B cell (primary cell): ENCODE data around the gene ZNF516. TPM values are rescaled to one million over a fixed set of nuclear protein-coding genes. Genes with fewer than 3 reads are reported as not detected.

ENCODE experiments used
- ATAC-seq: fragments of 200-7000 bp; cut with Tn5 transposase; one replicate; pipeline ENCODE4 v1.10.0; 2021; ENCODE audit warnings: low read depth, mild to moderate bottlenecking, moderate number of reproducible peaks, moderate library complexity
- CTCF ChIA-PET: fragments of 350-600 bp; sonication (Branson Sonifier 250); formaldehyde crosslinking; loops from one replicate; lab custom pipeline; 2021; ENCODE audit warnings: antibody characterized with exemption, inconsistent platforms; lab: Charles Lee
- POLR2A ChIA-PET: fragments of 350-600 bp; sonication (Branson Sonifier 250); formaldehyde crosslinking; loops from one replicate; lab custom pipeline; 2021; ENCODE audit warnings: antibody characterized with exemption; lab: Charles Lee
- DNase-seq: peaks from one replicate; pipeline ENCODE4 v3.0.0; 2013
- H2AFZ ChIP-seq: 2 replicates; pipeline ENCODE4 v1.6.1; 2012; ENCODE audit warnings: mild to moderate bottlenecking, low read depth, low read length; ENCODE audit not compliant: insufficient read depth, poor library complexity, severe bottlenecking
- H3K27ac ChIP-seq, 2 donors: 1 replicate in 1 of 2; 2 replicates in 1 of 2; pipeline ENCODE4 v1.5.1; 2012 to 2013; ENCODE audit warnings: low read length in 2 of 2, mild to moderate bottlenecking in 2 of 2, moderate library complexity in 1 of 2
- H3K27me3 ChIP-seq, 4 experiments: fragments of 200-600 bp in 1 of 4; sonication (generic) in 1 of 4; replicated peaks in 1 of 4; 1 replicate in 2 of 4; 2 replicates in 2 of 4; pipeline versions ENCODE4 v1.6.1 to v1.7.0; 2013 to 2016; ENCODE audit warnings: low read length in 3 of 4, mild to moderate bottlenecking in 2 of 4, mixed read lengths in 1 of 4, moderate library complexity in 1 of 4; ENCODE audit not compliant: insufficient read depth in 4 of 4, control insufficient read depth in 3 of 4; ENCODE audit errors: control extremely low read depth in 1 of 4
- H3K36me3 ChIP-seq, 2 experiments: replicated peaks in 1 of 2; 1 replicate in 1 of 2; 2 replicates in 1 of 2; pipeline versions ENCODE4 v1.6.1 to v1.7.1; 2013; ENCODE audit warnings: low read length in 1 of 2; ENCODE audit not compliant: insufficient read depth in 2 of 2, control insufficient read depth in 1 of 2; ENCODE audit errors: control extremely low read depth in 1 of 2, extremely low read depth in 1 of 2
- H3K4me1 ChIP-seq, 2 donors: fragments of 200-600 bp in 1 of 2; sonication (generic) in 1 of 2; 1 replicate in 1 of 2; 2 replicates in 1 of 2; pipeline versions ENCODE4 v1.5.1 to v1.6.1; 2013 to 2017; ENCODE audit warnings: low read length in 2 of 2; ENCODE audit not compliant: control insufficient read depth in 2 of 2, insufficient read depth in 2 of 2
- H3K4me2 ChIP-seq: replicated peaks from 2 replicates; pipeline ENCODE3; 2012; ENCODE audit warnings: mild to moderate bottlenecking, low read depth, low read length; ENCODE audit not compliant: poor library complexity, severe bottlenecking
- H3K4me3 ChIP-seq, 5 experiments: fragments of 200-600 bp in 1 of 5; sonication (generic) in 1 of 5; 1 replicate in 3 of 5; 2 replicates in 2 of 5; pipeline versions ENCODE4 v1.5.1 to v1.7.0; 2011 to 2016; ENCODE audit warnings: low read length in 4 of 5, mild to moderate bottlenecking in 4 of 5, low read depth in 2 of 5, control low read depth in 1 of 5, moderate library complexity in 1 of 5; ENCODE audit not compliant: insufficient read depth in 1 of 5; ENCODE audit errors: control extremely low read depth in 1 of 5, extremely low read depth in 1 of 5
- H3K79me2 ChIP-seq: fragments of 200-600 bp; sonication (generic); one replicate; pipeline ENCODE4 v1.6.0; 2016; ENCODE audit warnings: low read length; ENCODE audit not compliant: control insufficient read depth, insufficient read depth
- H3K9ac ChIP-seq: fragments of 200-600 bp; sonication (generic); 2 replicates; pipeline ENCODE4 v1.6.1; 2017; ENCODE audit warnings: mild to moderate bottlenecking, low read length, moderate library complexity
- H3K9me3 ChIP-seq, 3 donors: one replicate each; pipeline versions ENCODE4 v1.6.1 to v1.7.1; 2013; ENCODE audit warnings: low read length in 2 of 3; ENCODE audit not compliant: control insufficient read depth in 2 of 3, insufficient read depth in 1 of 3; ENCODE audit errors: control extremely low read depth in 1 of 3
- H4K20me1 ChIP-seq: 2 replicates; pipeline ENCODE4 v1.6.0; 2012; ENCODE audit warnings: mild to moderate bottlenecking, low read length; ENCODE audit not compliant: insufficient read depth, control insufficient read depth, poor library complexity, severe bottlenecking
- H3K27ac Mint-ChIP-seq: one replicate; pipeline ENCODE4 v1.8.0; 2021; ENCODE audit warnings: mixed read lengths
- H3K27me3 Mint-ChIP-seq: one replicate; pipeline ENCODE4 v1.8.0; 2021; ENCODE audit warnings: mixed read lengths
- H3K4me1 Mint-ChIP-seq: one replicate; pipeline ENCODE4 v1.8.0; 2021; ENCODE audit warnings: mixed read lengths
- H3K4me3 Mint-ChIP-seq: one replicate; pipeline ENCODE4 v1.8.0; 2021; ENCODE audit warnings: mixed read lengths
- H3K9me3 Mint-ChIP-seq: one replicate; pipeline ENCODE4 v1.8.0; 2022; ENCODE audit warnings: mixed read lengths; ENCODE audit not compliant: insufficient read depth
- EZH2 ChIP-seq: IDR thresholded peaks from 2 replicates; pipeline ENCODE4 v1.6.1; 2012; ENCODE audit warnings: borderline replicate concordance, low read depth, mild to moderate bottlenecking, moderate library complexity, low read length; ENCODE audit not compliant: insufficient read depth, poor library complexity, severe bottlenecking
- WGBS: methylation state at CpG from one replicate; pipeline ENCODE4 v1.1.5; 2013; ENCODE audit warnings: missing lambda C conversion rate; ENCODE audit not compliant: insufficient coverage; 5-methylcytosine and 5-hydroxymethylcytosine counted together
- intact Hi-C: fragments of 100-400 bp; cut with micrococcal nuclease; formaldehyde crosslinking; loops from one replicate; pipeline ENCODE4 v1.10.0; 2022
- polyA plus RNA-seq: library from polyadenylated mRNA; depleted of rRNA; stranded (reverse); fragments of >200 nt; gene quantifications from 2 replicates; pipeline ENCODE4 v1.2.3, GENCODE V29; 2012
- total RNA-seq, 2 donors: library from RNA; stranded (reverse); fragments of 120-200 nt in 1 of 2; gene quantifications; 1 replicate in 1 of 2; 2 replicates in 1 of 2; pipeline versions ENCODE4 v1.2.3 to v1.2.4, GENCODE V29; 2013 to 2022
- TF ChIP-seq, protein P1 (sequence below): fragments of 200-600 bp; IDR thresholded peaks from one replicate; pipeline ENCODE4 v1.8.0; 2022; ENCODE audit warnings: antibody characterized with exemption, mild to moderate bottlenecking

Gene ZNF516
- total and polyA plus RNA-seq, 2 donors (not counting 1 experiment from before 2014, with no cell fraction given) = 6.7 to 27.1 TPM

DNA sequence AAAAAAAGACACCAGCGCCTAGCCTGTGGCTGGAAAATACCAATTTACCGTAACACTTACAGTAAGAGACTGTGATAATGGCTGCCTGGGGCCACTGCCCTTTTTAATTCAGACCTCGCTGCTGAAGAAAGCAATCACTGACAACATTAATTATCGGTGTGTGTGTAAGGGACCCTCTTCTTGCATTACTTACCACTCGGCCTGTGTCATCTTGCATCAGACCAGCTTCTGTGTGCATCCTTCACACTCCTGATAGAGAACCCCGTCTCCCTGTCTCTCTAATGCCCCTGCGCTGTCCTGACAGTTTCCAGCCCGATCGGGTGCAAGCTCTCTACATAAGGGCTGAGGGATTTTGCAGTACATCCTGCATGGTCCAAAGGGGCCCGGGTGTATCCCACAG, 124.4 kb downstream of the ZNF516 start:
- H3K27me3 Mint-ChIP-seq = no peaks in the 10 kb centered on the region
- DNase-seq (no peak), ATAC-seq (no peak)
- H3K27me3 ChIP-seq = no peaks in the 10 kb centered on the region
- no peak for TF ChIP-seq EZH2
- TF ChIP-seq, protein P1, sequence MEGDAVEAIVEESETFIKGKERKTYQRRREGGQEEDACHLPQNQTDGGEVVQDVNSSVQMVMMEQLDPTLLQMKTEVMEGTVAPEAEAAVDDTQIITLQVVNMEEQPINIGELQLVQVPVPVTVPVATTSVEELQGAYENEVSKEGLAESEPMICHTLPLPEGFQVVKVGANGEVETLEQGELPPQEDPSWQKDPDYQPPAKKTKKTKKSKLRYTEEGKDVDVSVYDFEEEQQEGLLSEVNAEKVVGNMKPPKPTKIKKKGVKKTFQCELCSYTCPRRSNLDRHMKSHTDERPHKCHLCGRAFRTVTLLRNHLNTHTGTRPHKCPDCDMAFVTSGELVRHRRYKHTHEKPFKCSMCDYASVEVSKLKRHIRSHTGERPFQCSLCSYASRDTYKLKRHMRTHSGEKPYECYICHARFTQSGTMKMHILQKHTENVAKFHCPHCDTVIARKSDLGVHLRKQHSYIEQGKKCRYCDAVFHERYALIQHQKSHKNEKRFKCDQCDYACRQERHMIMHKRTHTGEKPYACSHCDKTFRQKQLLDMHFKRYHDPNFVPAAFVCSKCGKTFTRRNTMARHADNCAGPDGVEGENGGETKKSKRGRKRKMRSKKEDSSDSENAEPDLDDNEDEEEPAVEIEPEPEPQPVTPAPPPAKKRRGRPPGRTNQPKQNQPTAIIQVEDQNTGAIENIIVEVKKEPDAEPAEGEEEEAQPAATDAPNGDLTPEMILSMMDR = no peak
- H3K4me3 Mint-ChIP-seq = no peak overlapping the region
- peaks cover 2 to 14% of the 10 kb centered on the region in 2 experiments for H3K36me3 ChIP-seq
- no peak overlapping the region for H3K4me2 ChIP-seq
- CTCF ChIA-PET = interaction anchor here (0.5 kb wide), 1 partner anchor 251 kb away, joined by 5 read pairs; no protein-coding TSS in a partner anchor
- no peak overlapping the region for H3K27ac ChIP-seq
- H3K27ac Mint-ChIP-seq = no peak overlapping the region
- H3K4me3 ChIP-seq = no peak overlapping the region
- WGBS = 99% methylated on average over 8 of the region's 10 CpGs
- H3K4me1 Mint-ChIP-seq = peaks cover 18% of the 10 kb centered on the region
- H2AFZ ChIP-seq = no peak overlapping the region
- intact Hi-C loops = no loop called here
- no peaks in the 10 kb centered on the region for H3K9me3 Mint-ChIP-seq
- no peak overlapping the region for H3K9ac ChIP-seq
- H3K4me1 ChIP-seq = peaks cover 15% of the 10 kb centered on the region in 2 donors
- no peaks in the 10 kb centered on the region for H3K9me3 ChIP-seq
- H3K79me2 ChIP-seq = no peaks in the 10 kb centered on the region
- POLR2A ChIA-PET = no interaction called here
- H4K20me1 ChIP-seq = peaks cover 4% of the 10 kb centered on the region

DNA sequence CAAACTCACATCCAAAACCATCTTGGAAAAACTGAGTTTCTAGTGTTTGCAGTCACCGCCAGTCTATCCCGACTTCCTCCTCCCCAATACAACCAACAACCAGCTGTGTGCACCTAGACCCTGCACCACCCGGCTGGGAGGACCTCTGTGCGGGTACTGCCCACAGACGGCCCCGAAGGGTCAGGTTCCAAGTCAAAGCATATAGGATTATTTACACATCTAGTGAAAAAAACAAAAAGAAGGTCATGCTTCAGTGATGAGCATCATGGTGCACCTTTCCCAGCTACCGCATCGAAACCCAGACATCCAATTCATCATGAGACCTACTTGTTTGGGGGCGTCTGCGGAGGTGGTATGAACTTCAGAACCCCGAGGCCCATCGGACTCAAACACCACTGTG, 124.8 kb downstream of the ZNF516 start:
- CTCF ChIA-PET = no interaction called here
- no peak for ATAC-seq

More for the DNA sequence above, 124.8 kb downstream of the ZNF516 start:
- H3K4me3 ChIP-seq = no peak overlapping the region
- H3K4me2 ChIP-seq = no peak overlapping the region
- Mint-ChIP-seq H3K4me3 (no peak overlapping the region), H3K27ac (no peak overlapping the region), H3K9me3 (no peaks in the 10 kb centered on the region), H3K4me1 (peaks cover 13% of the 10 kb centered on the region), H3K27me3 (no peaks in the 10 kb centered on the region)
- H3K27me3 ChIP-seq = no peaks in the 10 kb centered on the region
- H4K20me1 ChIP-seq = peaks cover 4% of the 10 kb centered on the region
- H3K4me1 ChIP-seq = peaks cover 10% of the 10 kb centered on the region in 2 donors
- H3K79me2 ChIP-seq = no peaks in the 10 kb centered on the region
- 94% methylated on average over 7 of the region's 12 CpGs for WGBS
- H3K9me3 ChIP-seq = no peaks in the 10 kb centered on the region
- POLR2A ChIA-PET = no interaction called here
- H3K9ac ChIP-seq = no peak overlapping the region
- no peak overlapping the region for H2AFZ ChIP-seq
- no peak overlapping the region for H3K27ac ChIP-seq
- intact Hi-C loops = no loop called here
- DNase-seq = no peak
- no peak for TF ChIP-seq EZH2
- TF ChIP-seq, protein P1 = no peak
- peaks cover 2 to 14% of the 10 kb centered on the region in 2 experiments for H3K36me3 ChIP-seq
